NCI-H2107 treated with DMSO at 0.1 percent for 48 hours (cell line): ENCODE measurements around the gene CHST11.
A peak's percentile ranks its signal among the peaks of the same experiment; 100 is the strongest.

Experiments used
- DNase-seq: peaks from one replicate; lab custom pipeline; 2025; ENCODE audit not compliant: unreplicated experiment; lab: John Stamatoyannopoulos, UW

Gene CHST11

DNA sequence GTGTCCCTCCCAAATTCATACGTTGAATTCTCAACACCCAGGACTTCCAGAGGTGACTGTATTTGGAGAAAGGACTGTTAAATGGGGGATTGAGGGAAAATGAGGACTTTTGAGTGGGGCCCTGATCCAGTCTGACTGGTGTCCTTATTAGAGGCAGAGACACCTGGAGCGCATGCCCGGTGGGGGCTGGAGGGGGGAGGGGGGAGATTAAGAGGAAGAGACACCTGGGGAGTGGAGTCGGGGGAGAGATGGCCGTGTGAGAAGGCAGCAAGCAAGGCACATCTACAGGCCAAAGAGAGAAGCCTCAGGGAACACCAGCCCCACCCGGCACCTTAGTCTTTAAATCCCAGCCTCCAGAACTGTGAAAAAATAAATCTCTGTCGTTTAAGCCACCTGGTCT is 291.6 kb downstream of the CHST11 start:
- DNase-seq, result no peak

DNA sequence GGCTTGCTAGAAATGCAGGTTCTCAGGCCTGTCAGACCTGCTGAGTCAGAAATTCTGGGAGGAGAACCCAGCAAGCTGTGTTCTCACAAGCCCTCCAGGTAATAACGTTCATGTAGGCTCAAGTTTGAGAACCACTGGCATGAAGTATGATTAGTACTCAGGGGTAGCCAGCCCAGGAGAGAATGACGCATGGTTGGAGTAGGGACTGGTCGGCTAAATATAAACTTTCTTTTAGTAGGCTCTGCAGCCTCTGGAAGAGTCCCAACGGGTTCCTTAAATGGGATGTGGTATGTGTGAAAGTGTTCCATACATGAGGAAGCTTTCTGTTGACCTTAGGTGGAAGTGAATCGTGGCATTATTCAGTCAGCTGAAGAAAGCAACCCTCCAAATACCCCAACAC is 292.0 kb downstream of the CHST11 start:
- no peak for DNase-seq

- no peak for DNase-seq
Observed at GRCh38 chr12:104749545-104749944, 292.8 kb downstream of the CHST11 start.

GRCh38 chr12:104750061-104750460 is 293.3 kb downstream of the CHST11 start:
- DNase-seq, result peak; percentile 68

DNA sequence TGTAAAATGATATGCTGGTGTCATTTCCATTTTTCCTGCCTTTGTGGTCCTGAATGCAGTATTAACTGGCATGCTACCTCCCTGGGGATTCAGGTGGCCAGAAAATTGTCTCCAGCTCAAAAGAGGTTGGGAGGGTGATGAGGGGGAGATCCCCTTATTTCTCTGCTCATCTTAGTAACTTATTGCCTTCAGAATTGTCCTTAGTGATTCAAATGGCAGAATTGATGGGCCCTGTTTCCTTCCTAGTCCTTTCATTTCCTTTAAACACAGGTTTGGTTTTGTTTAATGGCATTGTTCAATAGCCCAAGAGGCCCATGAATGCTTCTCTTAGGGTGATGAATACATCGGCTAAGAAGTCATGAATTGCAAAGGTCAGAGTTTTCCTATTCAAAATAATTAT is 294.4 kb downstream of the CHST11 start:
- DNase-seq, result peak; percentile 88

- DNase-seq, result no peak
Observed at GRCh38 chr12:104751594-104751993, 294.8 kb downstream of the CHST11 start.

DNA sequence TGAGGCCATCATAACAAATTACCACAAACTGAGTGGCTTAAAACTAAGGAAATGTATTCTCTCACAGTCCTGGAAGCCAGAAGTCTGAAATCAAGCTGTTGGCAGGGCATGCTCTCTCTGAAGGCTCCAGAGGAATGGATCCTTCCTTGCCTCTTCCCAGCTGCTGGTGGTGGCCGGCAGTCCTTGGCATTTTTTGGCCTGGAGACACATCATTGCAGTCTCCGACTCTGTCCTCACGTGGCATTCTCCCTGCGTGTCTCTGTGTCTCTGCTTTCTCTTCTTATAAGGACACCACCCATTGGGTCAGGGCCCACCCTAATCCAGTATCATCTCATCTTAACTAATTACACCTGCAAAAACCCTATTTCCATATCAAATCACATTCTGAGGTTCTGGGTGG is 295.3 kb downstream of the CHST11 start:
- no peak for DNase-seq

GRCh38 chr12:104752881-104753280 is 296.1 kb downstream of the CHST11 start:
- no peak for DNase-seq

DNA sequence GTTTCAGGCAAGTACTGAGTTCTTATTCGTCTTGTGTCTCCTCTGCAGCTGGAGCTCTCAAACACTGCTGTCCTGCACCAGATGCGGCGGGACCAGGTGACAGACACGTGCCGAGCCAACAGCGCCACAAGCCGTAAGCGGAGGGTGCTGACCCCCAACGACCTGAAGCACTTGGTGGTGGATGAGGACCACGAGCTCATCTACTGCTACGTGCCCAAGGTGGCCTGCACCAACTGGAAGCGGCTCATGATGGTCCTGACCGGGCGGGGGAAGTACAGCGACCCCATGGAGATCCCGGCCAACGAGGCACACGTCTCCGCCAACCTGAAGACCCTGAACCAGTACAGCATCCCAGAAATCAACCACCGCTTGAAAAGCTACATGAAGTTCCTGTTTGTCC is 300.2 kb downstream of the CHST11 start:
- no peak for DNase-seq

- DNase-seq, result no peak
Observed at GRCh38 chr12:104758771-104759170, 302.0 kb downstream of the CHST11 start.

GRCh38 chr12:104761091-104761490 is 304.3 kb downstream of the CHST11 start:
- DNase-seq, result no peak

- no peak for DNase-seq
Observed at GRCh38 chr12:104761611-104762010, 304.9 kb downstream of the CHST11 start.

GRCh38 chr12:104763168-104763805 is 306.5 kb downstream of the CHST11 start:
- no peak for DNase-seq

GRCh38 chr12:104764225-104765091 is 307.7 kb downstream of the CHST11 start:
- DNase-seq, result peak; percentile 39

- no peak for DNase-seq
Observed at GRCh38 chr12:104767261-104767660, 310.5 kb downstream of the CHST11 start.

- peak; percentile 64 for DNase-seq
Observed at GRCh38 chr12:104768033-104768432, 311.3 kb downstream of the CHST11 start.

DNA sequence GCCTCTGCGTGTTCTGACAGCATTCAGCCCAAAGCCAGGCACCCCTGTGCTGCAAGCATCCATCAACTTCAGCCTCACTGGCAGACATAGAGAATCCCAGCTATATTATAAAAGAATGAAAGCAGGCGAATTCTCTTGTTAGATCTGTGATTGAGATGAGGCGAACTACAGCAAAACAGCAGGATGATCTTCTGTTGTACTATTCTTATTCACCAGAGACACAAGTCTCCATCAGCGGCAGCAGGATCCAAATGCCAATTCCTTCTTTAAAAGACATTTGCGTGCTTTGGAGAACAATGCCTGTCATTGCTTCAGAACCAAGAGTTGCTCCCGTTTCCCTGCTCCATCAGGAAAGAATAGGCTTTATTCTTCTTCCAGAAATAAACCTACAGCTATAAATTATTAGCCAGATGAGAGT is 312.4 kb downstream of the CHST11 start:
- DNase-seq, result no peak

DNA sequence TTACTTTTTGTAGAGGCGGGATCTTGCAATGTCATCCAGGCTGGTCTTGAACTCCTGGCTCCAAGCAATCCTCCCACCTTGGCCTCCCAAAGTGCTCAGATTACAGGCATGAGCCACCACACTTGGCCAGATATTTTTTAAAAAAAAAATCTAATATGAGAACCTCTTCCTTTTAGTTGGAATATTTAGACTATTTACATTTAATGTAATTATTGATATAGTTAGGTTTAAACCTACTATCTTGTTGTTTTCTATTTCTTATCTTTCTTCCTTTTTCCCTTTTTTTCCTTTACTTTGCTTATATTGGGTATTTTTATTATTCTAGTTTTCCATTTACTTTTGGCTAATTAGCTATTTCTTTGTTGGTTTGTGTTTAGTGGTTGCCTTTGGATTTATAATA is 315.6 kb downstream of the CHST11 start:
- no peak for DNase-seq

- no peak for DNase-seq
Observed at GRCh38 chr12:104775731-104776231, 319.0 kb downstream of the CHST11 start.

DNA sequence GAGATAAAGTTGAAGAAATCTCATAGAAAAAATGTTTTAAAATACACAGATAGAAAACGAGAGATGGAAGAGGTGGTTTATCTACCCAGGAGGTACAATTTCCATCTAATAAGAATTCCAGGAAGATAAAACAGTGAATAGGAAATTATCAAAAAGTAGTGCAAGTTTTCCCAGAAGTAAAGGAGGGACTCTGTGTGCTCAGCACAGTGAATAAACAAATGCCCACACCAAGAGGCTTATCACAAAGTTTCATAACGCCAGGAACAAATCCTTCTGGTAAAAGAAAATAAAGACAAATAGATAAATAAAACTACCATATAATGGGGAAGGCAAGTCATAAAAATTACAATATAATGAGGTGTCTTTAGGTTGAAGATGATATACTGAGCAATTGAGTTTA is 322.4 kb downstream of the CHST11 start:
- no peak for DNase-seq

DNA sequence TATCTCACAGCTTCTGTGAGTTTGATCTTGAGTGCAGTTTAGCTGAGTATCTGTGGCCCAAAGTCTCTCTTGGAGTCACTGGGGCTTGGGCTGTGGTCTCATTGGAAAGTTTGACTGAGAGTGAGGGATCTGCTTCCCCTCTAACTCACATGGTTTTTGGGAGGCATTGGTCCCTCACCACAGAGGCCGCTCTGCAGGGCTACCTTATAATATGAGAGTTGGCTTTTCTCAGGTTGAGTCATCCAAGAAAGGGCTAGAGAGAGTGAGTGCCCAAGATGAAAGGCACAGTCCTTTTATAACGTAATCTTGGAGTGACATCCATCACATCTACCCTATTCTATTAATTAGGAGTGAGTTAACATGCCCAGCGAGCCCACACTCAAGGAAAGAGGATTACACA is 325.5 kb downstream of the CHST11 start:
- DNase-seq, result no peak

DNA sequence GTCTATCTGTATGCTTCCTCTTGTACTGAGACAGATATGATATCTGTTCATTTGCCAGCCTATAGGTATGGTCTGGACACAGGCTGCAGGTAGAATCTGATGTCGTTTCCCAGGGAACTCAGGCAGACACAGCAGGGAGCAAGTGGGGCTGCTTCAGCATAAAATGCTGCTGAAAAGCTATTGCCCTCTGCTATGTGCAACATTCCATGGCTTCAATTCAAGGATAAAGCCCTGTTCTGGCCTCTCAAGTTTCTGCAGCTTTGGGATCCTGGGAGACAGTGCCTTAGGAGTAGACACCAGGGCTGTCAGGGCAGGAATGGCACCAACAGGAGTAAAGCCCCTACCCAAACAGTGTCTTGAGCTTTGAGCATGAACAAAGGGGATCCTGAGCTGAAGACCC is 327.8 kb downstream of the CHST11 start:
- no peak for DNase-seq
